ENCODE data around the gene ALG11. TPM values are rescaled to one million over a fixed set of nuclear protein-coding genes. Genes with fewer than 3 reads are reported as not detected.
A peak's percentile ranks its signal among the peaks of the same experiment; 100 is the strongest.

The ALG11 gene
- total RNA-seq, 1 experiment from 2014 or later = 23.9 TPM

GRCh38 chr13:51988988-51989618, 23.1 kb upstream of the ALG11 start:
- TF ChIP-seq POLR2AphosphoS5 (IDR thresholded peaks at IDR 0.05; ENCODE audit: low read depth, low read length) (no peak), SIN3A (IDR thresholded peaks at IDR 0.05; ENCODE audit: borderline replicate concordance, insufficient read depth, low read depth, low read length) (no peak)
- DNase-seq (ENCODE audit: low read depth, low spot score) = no peak
- no peak overlapping the region for H3K27ac ChIP-seq (ENCODE audit: low read length)
- no TSS peak for BruUV-seq (replicated peaks)
- H3K4me3 ChIP-seq (ENCODE audit: low read depth in 2 of 2, low read length in 2 of 2) = no peak overlapping the region
- in situ Hi-C loops (cut with HindIII; ENCODE audit: low pct_unique_long_range_greater_than_20kb, low sequenced_read_pairs) (no loop called here), intact Hi-C loops (cut with micrococcal nuclease; ENCODE audit: unreplicated experiment) (no loop called here)
- POLR2A ChIA-PET = interaction anchor here (0.6 kb wide), 1 partner anchor 38 kb away, joined by 11 read pairs; no protein-coding TSS in a partner anchor
- H3K27me3 ChIP-seq (ENCODE audit: control insufficient read depth, insufficient read depth, low read length) = no peaks in the 10 kb centered on the region
- ATAC-seq = no peak
- H3K4me1 ChIP-seq (ENCODE audit: control insufficient read depth, insufficient read depth, low read length) = peaks cover 9% of the 10 kb centered on the region
- no peaks in the 10 kb centered on the region for H3K36me3 ChIP-seq (ENCODE audit: control insufficient read depth, insufficient read depth, low read length)
- no peaks in the 10 kb centered on the region for H3K9me3 ChIP-seq (ENCODE audit: control insufficient read depth, insufficient read depth, low read depth, low read length)
- CTCF ChIA-PET = no interaction called here

GRCh38 chr13:51993713-51994112, 18.5 kb upstream of the ALG11 start:
- intact Hi-C loops (cut with micrococcal nuclease; ENCODE audit: unreplicated experiment) (loop anchor here (10.0 kb wide), 1 partner anchor 89 kb away; no protein-coding TSS in a partner anchor), in situ Hi-C loops (cut with HindIII; ENCODE audit: low pct_unique_long_range_greater_than_20kb, low sequenced_read_pairs) (no loop called here)
- Histone ChIP-seq H3K27me3 (ENCODE audit: control insufficient read depth, insufficient read depth, low read length) (no peaks in the 10 kb centered on the region), H3K4me1 (ENCODE audit: control insufficient read depth, insufficient read depth, low read length) (peaks cover 53% of the 10 kb centered on the region), H3K9me3 (ENCODE audit: control insufficient read depth, insufficient read depth, low read depth, low read length) (no peaks in the 10 kb centered on the region), H3K4me3 (ENCODE audit: low read depth in 2 of 2, low read length in 2 of 2) (no peak overlapping the region), H3K36me3 (ENCODE audit: control insufficient read depth, insufficient read depth, low read length) (no peaks in the 10 kb centered on the region), H3K27ac (ENCODE audit: low read length) (peak overlapping the region; percentile 85; the same call in 1 of the 2 replicates)
- no peak for DNase-seq (ENCODE audit: low read depth, low spot score)
- ChIA-PET CTCF (no interaction called here), POLR2A (interaction anchor here (0.6 kb wide), 1 partner anchor 147 kb away, joined by 3 read pairs; no protein-coding TSS in a partner anchor)
- no TSS peak for BruUV-seq (replicated peaks)
- TF ChIP-seq POLR2AphosphoS5 (IDR thresholded peaks at IDR 0.05; ENCODE audit: low read depth, low read length) (no peak), REST (IDR thresholded peaks at IDR 0.05; ENCODE audit: insufficient read depth in 1 of 2, low read depth in 2 of 2, low read length in 1 of 2) (no peak), CTCF (IDR thresholded peaks at IDR 0.05) (no peak), TCF7L2 (IDR thresholded peaks at IDR 0.05; ENCODE audit: low read depth, low read length) (no peak), SIN3A (IDR thresholded peaks at IDR 0.05; ENCODE audit: borderline replicate concordance, insufficient read depth, low read depth, low read length) (no peak)
- ATAC-seq = no peak

Data from Panc1 (cell line).